ENCODE measurements around the gene AMBRA1. TPM values are rescaled to one million over a fixed set of nuclear protein-coding genes. Genes with fewer than 3 reads are reported as not detected.

Gene AMBRA1, protein sequence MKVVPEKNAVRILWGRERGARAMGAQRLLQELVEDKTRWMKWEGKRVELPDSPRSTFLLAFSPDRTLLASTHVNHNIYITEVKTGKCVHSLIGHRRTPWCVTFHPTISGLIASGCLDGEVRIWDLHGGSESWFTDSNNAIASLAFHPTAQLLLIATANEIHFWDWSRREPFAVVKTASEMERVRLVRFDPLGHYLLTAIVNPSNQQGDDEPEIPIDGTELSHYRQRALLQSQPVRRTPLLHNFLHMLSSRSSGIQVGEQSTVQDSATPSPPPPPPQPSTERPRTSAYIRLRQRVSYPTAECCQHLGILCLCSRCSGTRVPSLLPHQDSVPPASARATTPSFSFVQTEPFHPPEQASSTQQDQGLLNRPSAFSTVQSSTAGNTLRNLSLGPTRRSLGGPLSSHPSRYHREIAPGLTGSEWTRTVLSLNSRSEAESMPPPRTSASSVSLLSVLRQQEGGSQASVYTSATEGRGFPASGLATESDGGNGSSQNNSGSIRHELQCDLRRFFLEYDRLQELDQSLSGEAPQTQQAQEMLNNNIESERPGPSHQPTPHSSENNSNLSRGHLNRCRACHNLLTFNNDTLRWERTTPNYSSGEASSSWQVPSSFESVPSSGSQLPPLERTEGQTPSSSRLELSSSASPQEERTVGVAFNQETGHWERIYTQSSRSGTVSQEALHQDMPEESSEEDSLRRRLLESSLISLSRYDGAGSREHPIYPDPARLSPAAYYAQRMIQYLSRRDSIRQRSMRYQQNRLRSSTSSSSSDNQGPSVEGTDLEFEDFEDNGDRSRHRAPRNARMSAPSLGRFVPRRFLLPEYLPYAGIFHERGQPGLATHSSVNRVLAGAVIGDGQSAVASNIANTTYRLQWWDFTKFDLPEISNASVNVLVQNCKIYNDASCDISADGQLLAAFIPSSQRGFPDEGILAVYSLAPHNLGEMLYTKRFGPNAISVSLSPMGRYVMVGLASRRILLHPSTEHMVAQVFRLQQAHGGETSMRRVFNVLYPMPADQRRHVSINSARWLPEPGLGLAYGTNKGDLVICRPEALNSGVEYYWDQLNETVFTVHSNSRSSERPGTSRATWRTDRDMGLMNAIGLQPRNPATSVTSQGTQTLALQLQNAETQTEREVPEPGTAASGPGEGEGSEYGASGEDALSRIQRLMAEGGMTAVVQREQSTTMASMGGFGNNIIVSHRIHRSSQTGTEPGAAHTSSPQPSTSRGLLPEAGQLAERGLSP (N-terminal part only)
- total RNA-seq, result 33.7 TPM

DNA sequence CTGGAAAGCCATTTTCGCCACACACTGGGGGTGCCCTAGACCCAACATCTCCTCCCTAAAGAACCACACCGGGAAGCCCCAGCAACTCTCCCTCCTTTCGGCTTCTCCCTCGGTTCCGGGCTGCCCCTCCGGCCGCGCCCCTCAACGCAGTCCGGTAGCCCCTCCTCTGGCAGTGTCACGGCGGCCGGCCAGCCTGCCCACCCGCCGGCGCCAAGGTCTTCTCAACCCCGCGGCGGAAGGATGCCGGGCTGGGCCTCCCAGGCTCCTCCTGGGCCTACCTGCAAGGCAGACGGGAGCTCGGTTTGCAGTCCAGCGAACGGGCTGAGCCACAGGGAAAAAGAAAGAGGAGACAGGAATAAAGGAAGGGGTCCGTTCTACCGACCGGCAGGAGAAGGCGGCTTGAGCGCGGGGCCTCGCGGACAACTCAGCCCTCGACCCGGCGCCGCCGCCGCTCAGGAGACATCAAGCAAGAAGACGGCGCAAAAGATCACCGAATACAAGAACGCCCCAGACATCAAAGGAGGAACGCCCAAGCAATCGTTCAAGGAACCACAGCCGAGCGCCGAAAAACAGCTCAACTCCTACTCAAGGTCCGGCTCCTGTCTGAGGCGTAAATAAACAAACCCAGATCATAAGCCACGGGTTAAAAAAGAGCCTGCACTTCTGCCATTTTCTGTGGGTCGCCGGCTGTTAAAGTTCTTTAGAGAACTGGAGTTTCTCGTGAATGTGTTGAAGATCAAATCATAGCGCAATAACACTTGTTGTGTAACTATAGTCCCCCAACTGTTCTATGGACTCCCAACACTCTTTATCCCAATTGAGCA is at the start of gene AMBRA1:
Gene AMBRA1, minus strand, starts transcription at position 474 of the 824 bp plus-strand sequence. CDS start 45,643 bp downstream, outside the sequence.
- DNase-seq (ENCODE audit: low spot score) (peak; percentile 85), ATAC-seq (peak; percentile 94)
- intact Hi-C loops (cut with DNase I), result no loop called here

DNA sequence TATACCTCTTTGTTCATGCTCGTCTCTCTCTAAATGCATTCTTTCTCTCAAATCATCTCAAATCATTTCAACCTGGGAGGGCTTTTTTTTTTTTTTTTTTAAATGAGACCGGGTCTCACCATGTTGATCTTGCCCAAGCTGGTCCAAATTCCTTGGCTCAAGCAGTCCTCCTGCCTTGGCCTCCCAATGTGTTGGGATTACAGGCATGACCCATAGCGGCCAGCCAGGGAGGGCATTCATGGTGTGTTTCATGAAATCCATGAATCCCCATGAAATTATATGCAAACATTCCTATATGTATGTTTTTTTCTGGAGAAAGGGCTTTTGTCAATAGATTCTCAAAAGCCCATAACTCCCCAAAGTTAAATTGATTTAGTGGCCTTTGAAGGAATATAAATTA is 49.7 kb upstream of the AMBRA1 start:
- ATAC-seq (no peak), DNase-seq (ENCODE audit: low spot score) (no peak)
- intact Hi-C loops (cut with DNase I), result no loop called here

DNA sequence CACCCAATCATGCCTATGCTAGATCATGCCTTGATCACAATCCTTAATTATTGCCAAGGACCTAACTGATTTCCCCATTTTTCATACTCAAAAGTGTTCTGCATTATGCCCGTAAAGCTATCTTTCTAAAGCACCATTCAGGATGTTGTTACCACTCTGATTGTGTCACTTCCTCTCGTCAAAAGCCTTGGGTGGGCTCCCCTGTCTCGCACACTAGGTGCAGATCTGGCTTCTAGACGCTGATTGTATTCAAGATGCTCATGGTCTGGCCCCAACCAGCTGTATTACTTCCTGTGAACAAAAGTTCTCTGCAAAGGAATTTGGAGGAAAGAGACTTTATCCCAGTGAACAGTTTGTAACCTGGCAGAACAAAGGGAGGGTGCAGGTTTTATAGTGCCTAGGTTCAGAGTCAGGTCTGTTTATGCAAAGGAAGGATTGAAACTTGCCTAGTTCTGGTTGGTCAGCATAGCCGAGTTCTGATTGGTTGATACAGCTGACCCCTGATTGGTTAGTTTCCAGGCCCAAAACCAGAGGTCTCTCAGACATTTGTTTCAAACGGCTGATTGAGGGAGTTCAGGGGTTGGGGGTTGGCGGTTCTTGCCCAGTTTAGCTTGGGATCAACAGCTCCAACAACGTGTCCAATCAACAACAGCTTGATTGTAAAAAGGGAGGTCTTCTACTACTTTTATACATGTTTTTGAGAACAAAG is 49.0 kb upstream of the AMBRA1 start:
- intact Hi-C loops (cut with DNase I), result no loop called here
- ATAC-seq, result no peak

DNA sequence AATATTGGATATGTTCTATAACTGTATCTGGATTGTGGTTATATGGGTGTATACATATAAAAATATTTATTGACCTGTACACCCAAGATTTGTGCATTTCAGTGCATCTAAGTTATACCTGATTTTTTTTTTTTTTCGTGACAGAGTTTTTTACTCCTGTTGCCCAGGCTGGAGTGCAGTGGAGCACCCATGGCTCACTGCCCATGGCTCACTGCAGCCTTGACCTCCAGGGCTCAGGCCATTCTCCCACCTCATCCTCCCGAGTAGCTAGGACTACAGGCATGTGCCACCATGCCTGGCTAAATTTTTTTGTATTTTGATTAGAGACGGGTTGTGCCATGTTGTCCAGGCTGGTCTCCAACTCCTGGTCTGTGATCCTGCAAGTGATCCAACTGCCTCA is 47.8 kb upstream of the AMBRA1 start:
- no peak for ATAC-seq
- intact Hi-C loops (cut with DNase I), result no loop called here

More for the DNA sequence above, 49.0 kb upstream of the AMBRA1 start:
- no peak for DNase-seq (ENCODE audit: low spot score)

DNA sequence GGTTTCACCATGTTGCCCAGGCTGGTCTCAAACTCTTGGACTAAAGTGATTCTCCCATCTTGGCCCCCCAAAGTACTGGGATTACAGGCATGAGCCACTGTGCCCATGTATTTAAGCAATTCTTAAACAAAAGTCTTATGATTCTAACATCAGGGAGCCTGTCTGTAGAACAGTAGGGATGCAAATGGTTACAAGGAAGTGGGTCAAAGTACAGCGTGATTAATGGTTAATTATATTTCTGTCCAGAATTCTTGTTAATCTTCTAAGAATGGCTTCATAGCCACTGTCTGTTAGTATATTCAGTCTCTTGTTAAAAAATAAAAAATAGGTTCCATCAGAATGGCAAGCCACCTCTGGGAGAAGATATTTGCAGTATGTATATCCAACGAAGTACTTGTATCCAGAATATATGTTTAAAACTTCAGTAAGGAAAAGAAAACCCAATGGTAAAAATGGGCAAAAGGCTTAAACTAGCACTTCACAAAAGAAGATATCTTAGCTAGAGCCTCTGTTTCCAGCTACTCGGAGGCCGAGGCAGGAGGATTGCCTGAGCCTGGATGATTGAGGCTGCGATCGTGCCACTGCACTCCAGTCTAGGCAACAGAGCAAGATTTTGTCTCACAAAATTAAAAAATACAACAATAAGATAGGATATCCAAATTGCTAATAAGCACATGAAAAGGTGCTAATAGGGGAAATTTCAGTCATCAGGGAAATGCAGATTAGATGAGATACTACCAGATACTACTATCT is 46.4 kb upstream of the AMBRA1 start:
- intact Hi-C loops (cut with DNase I), result no loop called here

More for the DNA sequence above, 47.8 kb upstream of the AMBRA1 start:
- DNase-seq (ENCODE audit: low spot score), result no peak

DNA sequence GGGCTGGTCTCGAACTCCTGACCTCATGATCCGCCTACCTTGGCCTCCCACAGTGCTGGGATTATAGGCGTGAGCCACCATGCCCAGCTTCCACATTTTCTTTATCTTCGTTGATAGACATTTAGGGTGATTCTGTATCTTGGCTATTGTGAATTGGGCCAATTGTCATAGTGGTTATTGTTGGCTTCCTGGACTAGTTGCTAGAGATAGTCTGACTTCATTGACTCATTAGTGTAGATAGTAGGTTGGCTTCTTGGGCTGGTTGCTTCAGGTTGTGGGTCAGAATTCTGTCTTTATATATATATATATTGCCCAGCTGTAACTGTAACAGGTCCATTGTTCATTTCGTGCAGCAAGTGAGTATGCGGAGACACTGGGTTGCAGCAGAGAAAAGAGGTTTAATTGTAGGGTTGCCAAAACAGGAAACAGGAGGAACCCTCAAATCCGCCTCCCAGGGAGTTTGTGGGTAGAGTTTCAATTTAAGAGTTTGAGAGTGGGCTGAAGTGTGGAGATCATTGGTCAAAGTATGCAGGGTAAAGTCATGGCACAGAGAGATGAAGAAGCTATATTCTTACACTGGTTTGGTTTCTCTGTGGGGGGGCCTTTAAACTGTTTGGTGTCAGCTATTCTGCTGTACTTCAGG is 45.5 kb upstream of the AMBRA1 start:
- DNase-seq (ENCODE audit: low spot score) (no peak), ATAC-seq (no peak)
- intact Hi-C loops (cut with DNase I), result no loop called here

More for the DNA sequence above, 46.4 kb upstream of the AMBRA1 start:
- ATAC-seq (no peak), DNase-seq (ENCODE audit: low spot score) (no peak)

DNA sequence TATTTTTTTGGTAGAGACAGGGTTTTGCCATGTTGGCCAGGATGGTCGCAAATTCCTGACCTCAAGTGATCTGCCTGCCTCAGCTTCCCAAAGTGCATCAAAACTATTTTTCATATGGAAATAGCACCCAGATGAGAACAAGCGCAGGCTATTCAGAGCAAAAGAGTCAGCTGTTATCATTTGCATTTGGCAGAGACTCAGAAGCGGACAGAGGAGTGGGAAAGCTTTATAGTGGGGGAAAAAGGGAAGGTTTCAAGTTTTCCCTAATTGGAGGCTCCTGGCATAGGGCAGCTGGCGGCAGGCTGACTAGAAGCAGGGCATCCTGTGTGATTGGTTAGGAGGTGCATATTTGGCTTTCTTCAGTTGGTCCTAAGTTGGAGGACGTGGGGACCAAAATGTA is 43.7 kb upstream of the AMBRA1 start:
- ATAC-seq, result no peak
- intact Hi-C loops (cut with DNase I), result no loop called here

DNA sequence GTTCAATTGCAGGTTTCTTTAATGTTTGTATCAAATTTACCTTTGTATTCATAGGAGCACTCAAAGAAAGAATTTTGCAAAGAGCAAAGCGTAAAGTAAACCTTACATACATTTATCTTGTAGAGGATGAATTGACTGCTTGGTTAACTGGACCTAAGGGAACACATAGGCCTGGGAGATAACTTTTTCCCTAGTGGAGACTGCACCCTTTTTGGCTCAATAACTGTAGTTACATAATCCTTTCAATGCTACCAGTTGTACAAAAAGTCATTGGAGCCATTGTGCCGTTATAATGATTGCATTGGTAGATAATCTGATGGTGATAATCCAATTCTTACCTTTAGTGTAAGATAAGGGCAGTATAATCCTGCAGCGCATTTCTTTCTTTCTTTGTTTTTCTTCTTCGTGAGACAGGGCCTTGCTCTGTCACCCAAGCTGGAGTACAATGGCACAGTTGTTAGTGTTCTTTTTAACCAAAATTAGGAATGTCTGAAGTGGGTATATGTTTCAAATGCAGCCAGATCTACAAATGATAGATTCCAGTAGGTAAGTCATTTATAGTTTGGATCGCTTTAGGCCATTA is 41.8 kb upstream of the AMBRA1 start:
- no peak for ATAC-seq
- intact Hi-C loops (cut with DNase I), result no loop called here
- no peak for DNase-seq (ENCODE audit: low spot score)

More for the DNA sequence above, 43.7 kb upstream of the AMBRA1 start:
- DNase-seq (ENCODE audit: low spot score), result no peak

DNA sequence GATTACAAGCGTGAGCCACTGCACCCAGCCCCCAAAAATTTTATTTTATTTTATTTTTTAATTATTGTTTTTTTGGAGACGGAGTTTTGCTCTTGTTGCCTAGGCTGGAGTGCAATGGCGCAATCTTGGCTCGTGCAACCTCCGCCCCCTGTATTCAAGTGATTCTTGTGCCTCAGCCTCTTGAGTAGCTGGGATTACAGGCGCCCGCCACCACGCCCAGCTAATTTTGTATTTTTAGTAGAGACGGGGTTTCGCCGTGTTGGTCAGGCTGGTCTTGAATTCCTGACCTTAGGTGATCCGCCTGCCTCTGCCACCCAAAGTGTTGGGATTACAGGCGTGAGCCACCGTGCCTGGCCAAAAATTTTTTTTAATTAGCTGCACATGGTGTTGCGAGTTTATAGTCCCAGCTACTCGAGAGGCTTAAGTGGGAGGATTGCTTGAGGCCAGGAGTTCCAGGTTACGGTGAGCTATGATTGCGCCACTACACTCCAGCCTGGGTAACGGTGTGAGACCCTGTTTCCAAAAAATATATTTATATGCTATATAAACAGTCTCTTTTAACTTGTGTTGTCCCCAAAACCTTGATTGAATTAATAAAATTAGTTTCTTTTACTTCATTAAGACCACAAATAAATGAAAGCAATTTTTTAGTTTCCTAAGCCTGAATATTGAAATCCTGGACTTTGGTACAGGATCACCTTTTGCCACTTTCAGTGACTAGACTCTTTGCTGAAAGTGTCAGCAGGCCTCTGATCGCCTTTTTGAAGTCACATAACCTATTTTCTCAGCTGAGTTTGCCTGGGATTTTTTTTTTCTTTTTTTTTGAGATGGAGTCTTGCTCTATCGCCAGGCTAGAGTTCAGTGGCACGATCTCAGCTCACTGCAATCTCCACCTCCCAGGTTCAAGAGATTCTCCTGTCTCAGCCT is 39.7 kb upstream of the AMBRA1 start:
- DNase-seq (ENCODE audit: low spot score), result no peak
- no peak for ATAC-seq
- intact Hi-C loops (cut with DNase I), result no loop called here

DNA sequence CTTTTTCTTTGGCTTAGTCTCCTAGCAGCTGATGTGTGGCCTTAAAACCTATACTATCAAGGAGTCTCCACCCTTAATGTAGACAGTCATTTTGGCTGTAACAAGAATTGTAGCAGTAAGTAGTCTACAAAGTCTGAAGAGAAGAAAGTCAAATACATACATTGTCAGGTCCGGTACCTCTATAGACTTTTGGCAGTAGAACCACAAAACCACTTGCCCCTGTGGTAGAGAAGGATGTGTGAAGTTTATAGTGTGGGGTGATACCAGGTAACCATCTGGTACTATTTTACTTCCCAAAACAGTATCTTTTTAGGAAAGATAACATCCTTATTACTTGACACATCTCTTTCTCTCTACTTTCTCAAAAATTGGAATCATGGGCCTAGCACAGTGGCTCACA is 38.7 kb upstream of the AMBRA1 start:
- ATAC-seq, result no peak
- no peak for DNase-seq (ENCODE audit: low spot score)
- intact Hi-C loops (cut with DNase I), result no loop called here

DNA sequence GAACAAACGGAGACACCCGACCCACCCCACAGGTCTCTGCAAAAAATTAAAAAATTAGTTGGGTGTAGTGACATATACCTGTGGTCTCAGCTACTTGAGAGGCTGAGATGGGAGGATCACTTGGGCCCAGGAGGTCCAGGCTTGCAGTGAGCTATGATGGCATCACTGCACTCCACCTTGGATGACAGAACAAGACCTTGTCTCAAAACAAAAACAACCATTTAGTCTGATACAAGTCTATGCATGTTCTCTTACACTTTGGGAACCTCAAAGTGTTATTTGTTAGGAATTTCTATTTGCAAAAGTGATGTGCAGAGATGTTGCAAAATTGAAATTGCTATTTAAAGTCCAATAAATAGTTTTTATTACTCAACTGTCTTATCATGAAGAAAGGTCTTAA is 37.9 kb upstream of the AMBRA1 start:
- no peak for DNase-seq (ENCODE audit: low spot score)
- ATAC-seq, result no peak
- intact Hi-C loops (cut with DNase I), result no loop called here

DNA sequence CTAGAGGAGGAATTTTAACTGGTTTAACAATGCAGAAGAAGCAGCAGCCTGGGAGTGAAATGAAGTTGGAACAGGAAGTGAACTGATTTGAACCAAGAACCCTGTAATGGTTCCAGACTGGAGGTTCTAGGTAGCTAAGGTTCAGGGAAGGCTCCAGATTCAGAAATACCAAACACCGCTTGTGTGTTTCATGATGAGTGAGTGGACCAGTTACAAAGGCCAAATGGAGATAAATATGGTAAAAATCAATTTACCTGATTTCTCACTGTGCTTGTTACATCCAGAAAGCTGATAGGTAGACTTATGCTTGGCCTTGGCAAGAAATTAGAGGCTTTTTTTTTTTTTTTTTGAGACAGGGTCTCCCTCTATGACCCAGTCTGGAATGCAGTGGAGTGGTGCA is 36.4 kb upstream of the AMBRA1 start:
- no peak for DNase-seq (ENCODE audit: low spot score)
- intact Hi-C loops (cut with DNase I), result no loop called here
- no peak for ATAC-seq

DNA sequence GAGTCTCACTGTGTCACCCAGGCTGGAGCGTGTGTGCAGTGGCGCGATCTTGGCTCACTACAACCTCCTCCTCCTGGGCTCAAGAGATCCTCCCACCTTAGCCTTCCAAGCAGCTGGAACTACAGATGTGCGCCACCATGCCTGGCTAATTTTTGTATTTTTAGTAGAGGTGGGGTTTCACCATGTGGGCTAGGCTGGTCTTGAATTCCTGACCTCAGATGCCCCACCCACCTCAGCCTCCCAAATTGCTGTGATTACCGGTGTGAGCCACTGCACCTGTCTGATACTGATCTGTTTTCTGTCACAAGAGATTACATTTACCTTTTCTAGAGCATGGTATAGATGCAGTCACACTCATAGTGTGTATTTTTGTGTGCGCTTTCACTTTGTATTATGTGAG is 35.1 kb upstream of the AMBRA1 start:
- no peak for ATAC-seq
- intact Hi-C loops (cut with DNase I), result no loop called here
- no peak for DNase-seq (ENCODE audit: low spot score)

DNA sequence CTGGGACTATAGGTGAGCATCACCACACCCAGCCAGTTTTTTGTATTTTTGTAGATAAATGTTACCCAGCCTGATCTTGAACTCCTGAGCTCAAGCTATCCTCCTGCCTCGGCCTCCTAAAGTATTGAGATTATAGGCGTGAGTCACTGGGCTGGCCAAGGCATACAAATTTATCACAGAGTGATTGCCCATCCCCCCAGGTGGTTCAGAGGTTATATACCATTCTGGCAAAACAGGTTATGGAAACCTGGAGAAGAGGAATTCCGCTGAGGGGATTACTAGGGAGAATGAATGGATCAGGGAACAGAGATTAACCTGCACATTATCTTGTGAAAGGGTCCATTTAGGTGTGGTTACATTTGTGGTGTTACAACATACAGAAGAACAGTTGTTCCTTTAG is 31.6 kb upstream of the AMBRA1 start:
- intact Hi-C loops (cut with DNase I), result no loop called here
- DNase-seq (ENCODE audit: low spot score) (no peak), ATAC-seq (no peak)

DNA sequence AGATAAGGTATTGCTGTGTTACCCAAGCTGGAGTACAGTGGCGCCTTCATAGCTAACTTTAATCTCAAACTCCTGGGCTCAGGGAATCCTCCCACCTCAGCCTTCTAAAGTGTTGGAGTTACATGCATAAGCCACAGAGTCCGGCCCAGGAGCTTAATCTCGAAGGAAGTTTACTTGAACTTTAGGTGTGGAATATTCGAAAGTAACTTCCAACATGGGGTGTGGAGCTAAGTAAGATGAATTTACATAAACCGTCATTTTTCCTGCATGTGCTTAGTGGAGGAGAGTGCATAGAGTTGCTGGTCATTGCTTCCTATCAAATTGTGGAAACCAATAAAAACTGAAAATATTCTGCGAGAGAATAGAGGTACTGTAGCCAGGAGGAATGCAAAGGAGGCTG is 25.0 kb upstream of the AMBRA1 start:
- ATAC-seq (no peak), DNase-seq (ENCODE audit: low spot score) (no peak)
- intact Hi-C loops (cut with DNase I), result loop anchor here (10.0 kb wide), 1 partner anchor 234 kb away; the partner anchor contains the start of gene MDK
